GM19035 (cell line): Measurements from ENCODE around the gene SLC25A4.

Experiments
- ATAC-seq: cut with Tn5 transposase; IDR thresholded peaks from one replicate; pipeline ENCODE4 v1.9.1; 2021; ENCODE audit not compliant: unreplicated experiment

The SLC25A4 gene

DNA sequence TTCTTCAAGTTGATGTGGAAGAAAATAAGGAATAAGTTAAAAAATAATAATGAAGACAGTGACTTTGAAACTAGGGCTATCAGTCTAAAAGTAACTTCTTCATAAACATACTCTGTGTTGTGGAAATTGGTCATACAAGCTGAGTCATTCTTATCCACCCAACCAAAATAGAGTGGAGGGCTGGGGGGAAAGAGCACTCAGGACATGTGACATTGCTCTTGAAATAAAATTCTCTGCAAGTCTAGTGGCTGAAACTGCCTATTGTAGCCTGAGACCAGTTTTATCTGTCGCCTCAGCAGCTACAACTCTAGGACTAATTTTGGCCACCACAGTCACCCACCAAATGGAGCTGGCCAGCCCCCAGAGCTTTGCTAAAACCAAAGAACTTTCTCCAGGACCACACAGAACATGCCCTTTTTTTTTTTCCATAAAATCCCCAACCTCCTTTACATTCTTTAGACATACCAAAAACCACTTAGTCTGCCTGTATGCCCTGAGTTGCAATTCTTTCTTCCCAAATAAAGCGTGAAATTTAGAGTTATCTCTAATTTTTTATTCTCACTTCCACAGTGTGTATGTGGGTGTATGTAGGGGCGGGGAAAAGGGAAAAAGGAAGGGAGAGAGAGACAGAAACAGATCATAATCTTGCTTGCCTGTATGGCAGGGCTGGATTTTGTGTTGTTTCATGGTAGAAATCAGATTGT lies 23.0 kb upstream of the SLC25A4 start:
- no peak for ATAC-seq

- ATAC-seq, result no peak
These were observed 22.5 kb upstream of the SLC25A4 start for GRCh38 chr4:185120631-185120946.

- peak; percentile 72 for ATAC-seq
These were observed 20.3 kb upstream of the SLC25A4 start for GRCh38 chr4:185122681-185123345.

- no peak for ATAC-seq
These were observed 19.1 kb upstream of the SLC25A4 start for GRCh38 chr4:185124006-185124405.

DNA sequence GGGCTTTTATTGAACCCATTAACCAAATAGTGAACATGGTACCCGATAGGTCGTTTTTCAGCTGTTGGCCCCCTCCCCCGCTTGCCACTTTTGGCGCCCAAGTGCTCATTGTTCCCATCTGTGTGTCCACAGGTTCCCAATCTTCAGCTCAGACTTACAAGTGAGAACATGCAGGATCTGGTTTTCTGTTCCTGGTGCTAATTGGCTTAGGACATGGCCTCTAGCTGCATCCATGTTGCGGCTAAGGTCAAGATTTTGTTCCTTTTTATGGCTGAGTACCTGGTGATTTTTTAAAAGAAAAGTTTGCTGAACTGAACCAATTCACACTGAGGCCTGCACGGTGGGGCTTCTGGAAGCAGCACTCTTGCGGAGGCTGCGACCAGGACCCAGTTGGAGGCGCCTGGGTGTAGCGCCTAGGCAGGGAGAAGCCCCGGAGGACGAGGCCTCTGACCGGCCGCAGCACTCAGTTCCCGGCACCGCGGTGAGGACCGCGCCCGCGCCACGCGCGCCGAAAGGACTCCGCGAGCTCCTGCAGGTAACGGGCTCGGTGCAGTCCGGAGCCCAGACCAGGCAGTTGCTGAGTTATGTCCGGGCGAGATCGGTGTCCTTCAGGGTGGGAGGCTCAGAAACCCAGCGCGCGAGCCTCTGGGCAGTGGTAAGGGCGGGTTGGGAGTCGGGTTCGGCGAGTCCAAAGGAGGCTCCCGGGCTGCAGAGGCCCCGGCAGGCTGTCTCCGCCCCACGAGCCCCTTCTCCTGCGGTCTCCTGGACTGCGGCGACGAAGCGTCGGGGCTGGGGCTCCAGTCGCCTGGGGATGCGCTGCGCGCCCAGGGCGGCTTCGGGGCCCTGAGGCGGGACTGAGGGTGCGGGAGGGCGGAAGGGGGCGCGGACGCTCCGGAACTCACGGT lies 15.8 kb upstream of the SLC25A4 start:
- ATAC-seq, result no peak

- ATAC-seq, result peak; percentile 69
These were observed 14.6 kb upstream of the SLC25A4 start for GRCh38 chr4:185128272-185129119.

DNA sequence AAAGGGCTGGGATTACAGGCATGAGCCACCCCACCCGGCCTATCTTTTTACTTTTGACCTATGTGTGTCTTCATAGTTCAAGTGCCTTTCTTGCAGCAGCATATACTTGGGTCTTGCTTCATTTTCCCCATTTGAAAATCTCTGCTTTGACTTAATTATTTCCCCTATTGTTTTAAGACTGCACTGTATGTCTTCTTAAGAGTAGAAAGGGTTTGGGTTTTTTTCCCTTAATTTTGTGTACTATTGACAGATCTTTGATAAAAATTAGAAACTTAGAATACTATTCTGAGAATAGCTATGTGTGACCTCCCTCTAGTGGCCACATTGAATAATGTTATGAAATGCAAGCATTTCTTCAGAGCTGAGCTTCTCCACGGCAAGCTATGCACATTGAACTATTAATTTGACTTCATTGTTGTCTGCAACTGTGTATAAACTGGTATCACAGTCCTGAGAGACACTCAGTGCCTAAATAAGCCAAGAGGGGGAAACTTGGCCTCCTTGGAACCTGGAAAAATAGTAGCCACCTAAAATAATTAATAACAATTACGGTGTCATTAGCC lies 8.7 kb upstream of the SLC25A4 start:
- peak; percentile 72 for ATAC-seq

DNA sequence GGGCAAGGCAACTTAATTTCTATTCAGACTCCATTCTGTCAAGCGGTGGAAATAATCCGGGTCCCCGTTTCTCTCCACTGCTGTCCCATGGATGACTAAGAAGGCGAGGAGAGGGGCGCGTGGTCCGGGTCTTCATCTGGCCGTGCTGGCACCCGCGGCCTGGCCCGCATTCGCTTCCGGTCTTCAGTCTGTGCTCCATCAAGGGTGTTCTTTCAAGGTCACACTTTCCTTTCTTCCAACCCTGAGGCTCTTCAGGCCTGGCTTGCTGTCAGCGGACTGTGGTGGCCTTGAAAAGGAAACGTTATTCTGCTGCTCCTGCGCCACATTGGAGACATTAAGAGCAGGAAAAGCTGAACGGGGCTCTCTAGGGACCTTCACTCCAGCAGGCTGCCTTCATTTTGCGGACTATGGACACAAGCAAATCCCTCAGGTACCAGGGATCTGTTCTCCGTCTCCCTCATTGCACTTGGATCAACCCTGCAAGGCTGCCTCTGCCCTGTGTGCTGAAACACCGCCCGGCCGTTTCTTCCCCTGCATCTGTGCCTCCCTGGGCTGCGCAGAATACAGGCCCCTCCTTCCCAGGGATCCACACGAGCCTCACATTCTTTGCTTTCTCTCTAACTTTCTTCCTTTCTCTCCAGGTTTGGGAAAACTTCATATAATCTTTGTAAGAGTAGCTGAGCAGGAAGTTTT lies 5.7 kb upstream of the SLC25A4 start:
- no peak for ATAC-seq

DNA sequence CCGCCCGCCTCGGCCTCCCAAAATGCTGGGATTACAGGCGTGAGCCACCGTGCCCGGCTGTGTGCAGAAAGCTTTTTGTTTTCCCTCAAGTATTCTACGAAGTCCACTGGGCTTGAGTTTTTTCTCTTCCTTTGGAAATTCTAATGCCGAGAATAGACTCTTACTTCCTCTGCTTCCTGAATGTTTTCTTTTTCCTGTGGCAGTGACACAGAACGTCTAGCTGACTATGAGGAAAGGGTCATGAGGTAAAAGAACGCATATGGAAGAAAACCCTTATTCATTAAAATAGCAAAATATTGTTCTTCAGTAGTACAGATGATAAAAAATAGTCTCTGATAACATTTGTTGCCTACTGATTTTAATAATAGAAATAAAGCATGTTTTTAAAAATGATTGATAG lies 4.9 kb upstream of the SLC25A4 start:
- ATAC-seq, result no peak

DNA sequence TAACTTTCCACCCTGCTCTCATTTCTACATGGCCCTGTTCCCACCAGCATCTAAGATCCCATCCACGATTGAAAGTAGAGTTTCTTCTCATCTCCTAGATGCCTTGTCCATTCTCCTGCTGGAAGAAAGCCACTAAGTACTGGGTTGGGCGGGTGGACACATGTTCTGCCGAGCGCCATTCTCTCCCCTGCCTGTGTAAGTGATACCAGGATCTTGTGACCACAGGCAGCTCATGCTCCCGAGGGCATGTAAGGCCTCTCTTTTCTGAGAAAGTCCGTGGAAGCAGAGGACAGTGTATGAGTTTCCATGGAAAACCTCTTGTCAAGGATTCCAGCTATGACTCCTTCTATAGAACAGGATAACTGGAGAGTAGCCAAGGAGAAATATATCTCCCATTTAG lies 3.3 kb upstream of the SLC25A4 start:
- ATAC-seq, result no peak

DNA sequence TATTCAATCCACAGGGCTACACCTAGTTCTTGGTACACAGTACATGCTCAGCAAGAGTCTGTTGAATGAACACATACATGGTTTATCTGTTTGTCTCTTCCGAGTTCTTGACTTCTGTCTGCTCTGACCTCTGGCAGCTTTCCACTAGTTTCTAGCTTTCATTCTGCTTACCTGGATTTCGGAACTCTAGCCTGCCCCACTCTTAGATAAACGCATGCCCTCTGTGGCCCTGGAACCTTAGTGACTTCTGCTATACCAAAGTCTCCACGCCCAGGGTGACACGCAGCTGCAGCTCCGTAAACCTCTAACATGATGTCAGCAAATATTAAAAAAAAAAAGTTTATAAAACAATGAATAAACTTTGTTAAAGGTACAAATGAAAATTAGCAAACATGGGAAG lies 1.3 kb upstream of the SLC25A4 start:
- no peak for ATAC-seq

GRCh38 chr4:185142564-185142911 lies 528 bp upstream of the SLC25A4 start:
- ATAC-seq, result no peak

GRCh38 chr4:185143601-185143969 lies 519 bp downstream of the SLC25A4 start:
- ATAC-seq, result peak; percentile 31

DNA sequence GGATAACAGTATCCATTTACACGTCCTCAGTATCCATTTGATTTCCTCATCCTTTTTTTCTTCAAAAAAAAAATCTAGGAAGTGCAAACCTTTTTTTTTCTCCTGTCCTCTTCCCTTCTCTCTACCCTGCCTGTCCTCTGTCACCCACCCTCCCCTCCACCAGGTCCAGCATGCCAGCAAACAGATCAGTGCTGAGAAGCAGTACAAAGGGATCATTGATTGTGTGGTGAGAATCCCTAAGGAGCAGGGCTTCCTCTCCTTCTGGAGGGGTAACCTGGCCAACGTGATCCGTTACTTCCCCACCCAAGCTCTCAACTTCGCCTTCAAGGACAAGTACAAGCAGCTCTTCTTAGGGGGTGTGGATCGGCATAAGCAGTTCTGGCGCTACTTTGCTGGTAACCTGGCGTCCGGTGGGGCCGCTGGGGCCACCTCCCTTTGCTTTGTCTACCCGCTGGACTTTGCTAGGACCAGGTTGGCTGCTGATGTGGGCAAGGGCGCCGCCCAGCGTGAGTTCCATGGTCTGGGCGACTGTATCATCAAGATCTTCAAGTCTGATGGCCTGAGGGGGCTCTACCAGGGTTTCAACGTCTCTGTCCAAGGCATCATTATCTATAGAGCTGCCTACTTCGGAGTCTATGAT lies 1.7 kb downstream of the SLC25A4 start:
- no peak for ATAC-seq

GRCh38 chr4:185145572-185145971 lies 2.5 kb downstream of the SLC25A4 start:
- ATAC-seq, result no peak

DNA sequence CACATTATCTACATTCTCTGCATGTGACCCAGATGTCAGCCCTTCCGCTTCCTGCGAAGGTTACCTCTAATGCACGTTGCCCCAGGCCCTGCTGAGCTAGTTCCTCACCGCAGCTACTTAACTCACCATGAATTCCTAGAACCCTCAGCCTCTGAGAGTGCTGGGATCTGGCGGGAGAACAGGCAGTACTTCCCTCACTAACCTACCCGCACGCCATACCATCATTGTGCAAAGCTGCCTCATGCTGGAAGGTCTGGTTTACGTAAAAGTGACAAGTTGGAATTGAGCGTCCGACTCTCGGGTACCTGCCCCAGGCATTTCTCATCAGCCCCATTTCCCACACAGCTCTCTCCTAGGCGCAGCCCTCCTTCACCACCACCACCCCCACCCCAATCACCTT lies 6.3 kb downstream of the SLC25A4 start:
- ATAC-seq, result no peak

GRCh38 chr4:185151296-185151695 lies 8.2 kb downstream of the SLC25A4 start:
- no peak for ATAC-seq

GRCh38 chr4:185165605-185166063 lies 22.6 kb downstream of the SLC25A4 start:
- ATAC-seq, result peak; percentile 93

DNA sequence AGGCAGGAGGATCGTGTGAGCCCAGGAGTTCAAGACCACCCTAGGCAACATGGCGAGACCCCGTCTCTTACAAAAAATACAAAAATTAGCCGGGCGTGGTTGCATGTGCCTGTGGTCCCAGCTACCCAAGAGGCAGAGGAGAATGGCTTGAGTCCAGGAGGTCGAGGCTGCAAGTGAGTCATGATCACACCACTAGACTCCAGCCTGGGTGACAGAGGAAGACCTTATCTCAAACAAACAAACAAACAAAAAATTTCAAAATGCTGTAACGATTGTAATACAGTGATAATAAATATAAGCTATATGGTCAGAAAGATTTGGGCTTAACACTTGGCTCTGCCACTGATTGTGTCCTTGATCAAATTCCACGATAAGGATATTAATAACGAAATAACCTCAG lies 24.2 kb downstream of the SLC25A4 start:
- no peak for ATAC-seq
